GM20431 (cell line): ENCODE data around the gene DPT.

Experiments
- in situ Hi-C: fragments of 300-500 bp; cut with MseI, MboI; formaldehyde crosslinking; loops from one replicate; pipeline ENCODE4 v1.15.0; 2020; ENCODE audit warnings: low sequenced_read_pairs; ENCODE audit not compliant: unreplicated experiment

DPT gene

GRCh38 chr1:168739908-168740307 lies 10.9 kb upstream of the DPT start:
- in situ Hi-C loops, result no loop called here

- in situ Hi-C loops, result no loop called here
Observed at GRCh38 chr1:168736520-168736919, 7.5 kb upstream of the DPT start.

- in situ Hi-C loops, result no loop called here
Observed at GRCh38 chr1:168735974-168736373, 7.0 kb upstream of the DPT start.

- in situ Hi-C loops, result no loop called here
Observed at GRCh38 chr1:168734946-168735345, 5.9 kb upstream of the DPT start.

- in situ Hi-C loops, result no loop called here
Observed at GRCh38 chr1:168734271-168734670, 5.3 kb upstream of the DPT start.

GRCh38 chr1:168733241-168733640 lies 4.2 kb upstream of the DPT start:
- in situ Hi-C loops, result no loop called here

GRCh38 chr1:168732736-168733135 lies 3.7 kb upstream of the DPT start:
- in situ Hi-C loops, result no loop called here

GRCh38 chr1:168731244-168731953 lies 2.4 kb upstream of the DPT start:
- in situ Hi-C loops, result no loop called here

GRCh38 chr1:168729405-168729802 lies 398 bp upstream of the DPT start:
- in situ Hi-C loops, result no loop called here

- in situ Hi-C loops, result no loop called here
Observed at GRCh38 chr1:168726719-168727118, 2.3 kb downstream of the DPT start.

GRCh38 chr1:168726281-168726680 lies 2.7 kb downstream of the DPT start:
- in situ Hi-C loops, result no loop called here

GRCh38 chr1:168725831-168726230 lies 3.2 kb downstream of the DPT start:
- in situ Hi-C loops, result no loop called here

GRCh38 chr1:168725060-168725459 lies 3.9 kb downstream of the DPT start:
- in situ Hi-C loops, result no loop called here

GRCh38 chr1:168723000-168723399 lies 6.0 kb downstream of the DPT start:
- in situ Hi-C loops, result no loop called here

GRCh38 chr1:168720839-168721238 lies 8.2 kb downstream of the DPT start:
- in situ Hi-C loops, result no loop called here

- in situ Hi-C loops, result no loop called here
Observed at GRCh38 chr1:168719306-168720111, 9.5 kb downstream of the DPT start.

GRCh38 chr1:168717906-168718891 lies 10.8 kb downstream of the DPT start:
- in situ Hi-C loops, result no loop called here

GRCh38 chr1:168714012-168714411 lies 15.0 kb downstream of the DPT start:
- in situ Hi-C loops, result no loop called here

GRCh38 chr1:168709405-168710363 lies 19.3 kb downstream of the DPT start:
- in situ Hi-C loops, result no loop called here
